ENCODE measurements around the gene SHISA6. TPM values are rescaled to one million over a fixed set of nuclear protein-coding genes. Genes with fewer than 3 reads are reported as not detected.

The SHISA6 gene
- total and polyA plus RNA-seq, 2 donors (not counting 1 experiment from before 2014, with no cell fraction given), result not detected

- Histone ChIP-seq H3K27ac (ENCODE audit: low read length in 2 of 2) (no peak overlapping the region), H3K9me3 (ENCODE audit: control extremely low read depth in 1 of 3, control insufficient read depth in 2 of 3, insufficient read depth in 1 of 3, low read length in 2 of 3) (peaks cover 2 to 34% (median 4%) of the 10 kb centered on the region in 3 donors), H3K4me3 (ENCODE audit: control extremely low read depth in 1 of 5, extremely low read depth in 1 of 5, insufficient read depth in 1 of 5, low read depth in 2 of 5, low read length in 4 of 5) (no peak overlapping the region), H3K27me3 (replicated peaks in 1 of 4; ENCODE audit: control extremely low read depth in 1 of 4, control insufficient read depth in 3 of 4, insufficient read depth in 4 of 4, low read length in 3 of 4) (no peaks in the 10 kb centered on the region), H3K36me3 (replicated peaks in 1 of 2; ENCODE audit: control extremely low read depth in 1 of 2, control insufficient read depth in 1 of 2, extremely low read depth in 1 of 2, insufficient read depth in 2 of 2, low read length in 1 of 2) (no peaks in the 10 kb centered on the region), H3K9ac (ENCODE audit: low read length) (no peak overlapping the region), H4K20me1 (ENCODE audit: control insufficient read depth, insufficient read depth, low read length, poor library complexity, severe bottlenecking) (no peaks in the 10 kb centered on the region), H2AFZ (ENCODE audit: insufficient read depth, low read depth, low read length, poor library complexity, severe bottlenecking) (no peak overlapping the region), H3K4me2 (replicated peaks; ENCODE audit: low read depth, low read length, poor library complexity, severe bottlenecking) (no peak overlapping the region), H3K4me1 (ENCODE audit: control insufficient read depth in 2 of 2, insufficient read depth in 2 of 2, low read length in 2 of 2) (no peaks in the 10 kb centered on the region), H3K79me2 (ENCODE audit: control insufficient read depth, insufficient read depth, low read length) (no peaks in the 10 kb centered on the region)
- intact Hi-C loops (cut with micrococcal nuclease), result no loop called here
- peaks cover 6% of the 10 kb centered on the region for H3K9me3 Mint-ChIP-seq (ENCODE audit: insufficient read depth)
- CTCF ChIA-PET, result no interaction called here
- no peak for TF ChIP-seq EZH2 (IDR thresholded peaks at IDR 0.05; ENCODE audit: borderline replicate concordance, insufficient read depth, low read depth, low read length, poor library complexity, severe bottlenecking)
- no peak for TF ChIP-seq CTCF (IDR thresholded peaks at IDR 0.05)
- no peaks in the 10 kb centered on the region for H3K4me1 Mint-ChIP-seq
- POLR2A ChIA-PET, result no interaction called here
- WGBS (ENCODE audit: insufficient coverage), result 93% methylated on average over 7 of the region's 7 CpGs
- H3K4me3 Mint-ChIP-seq, result no peak overlapping the region
- H3K27me3 Mint-ChIP-seq, result no peaks in the 10 kb centered on the region
- H3K27ac Mint-ChIP-seq, result no peak overlapping the region
- DNase-seq (no peak), ATAC-seq (ENCODE audit: low read depth) (no peak)
These were observed 28.2 kb downstream of the SHISA6 start for GRCh38 chr17:11269210-11269609.

- H3K27me3 ChIP-seq (replicated peaks in 1 of 4; ENCODE audit: control extremely low read depth in 1 of 4, control insufficient read depth in 3 of 4, insufficient read depth in 4 of 4, low read length in 3 of 4), result no peaks in the 10 kb centered on the region
- no peaks in the 10 kb centered on the region for H3K4me1 Mint-ChIP-seq
- peaks cover 0 to 36% (median 0%) of the 10 kb centered on the region in 3 donors for H3K9me3 ChIP-seq (ENCODE audit: control extremely low read depth in 1 of 3, control insufficient read depth in 2 of 3, insufficient read depth in 1 of 3, low read length in 2 of 3)
- ChIA-PET POLR2A (no interaction called here), CTCF (no interaction called here)
- no peak overlapping the region for H3K27ac ChIP-seq (ENCODE audit: low read length in 2 of 2)
- H3K4me1 ChIP-seq (ENCODE audit: control insufficient read depth in 2 of 2, insufficient read depth in 2 of 2, low read length in 2 of 2), result no peaks in the 10 kb centered on the region
- no peaks in the 10 kb centered on the region for H3K79me2 ChIP-seq (ENCODE audit: control insufficient read depth, insufficient read depth, low read length)
- 86% methylated on average over 7 of the region's 8 CpGs for WGBS (ENCODE audit: insufficient coverage)
- no peak overlapping the region for H3K27ac Mint-ChIP-seq
- no peaks in the 10 kb centered on the region for H3K36me3 ChIP-seq (replicated peaks in 1 of 2; ENCODE audit: control extremely low read depth in 1 of 2, control insufficient read depth in 1 of 2, extremely low read depth in 1 of 2, insufficient read depth in 2 of 2, low read length in 1 of 2)
- no peaks in the 10 kb centered on the region for H3K27me3 Mint-ChIP-seq
- no peak overlapping the region for H3K4me3 Mint-ChIP-seq
- H3K9me3 Mint-ChIP-seq (ENCODE audit: insufficient read depth), result peaks cover 4% of the 10 kb centered on the region
- no peak overlapping the region for H3K4me2 ChIP-seq (replicated peaks; ENCODE audit: low read depth, low read length, poor library complexity, severe bottlenecking)
- H4K20me1 ChIP-seq (ENCODE audit: control insufficient read depth, insufficient read depth, low read length, poor library complexity, severe bottlenecking), result no peaks in the 10 kb centered on the region
- no peak overlapping the region for H3K4me3 ChIP-seq (ENCODE audit: control extremely low read depth in 1 of 5, extremely low read depth in 1 of 5, insufficient read depth in 1 of 5, low read depth in 2 of 5, low read length in 4 of 5)
- no peak for TF ChIP-seq EZH2 (IDR thresholded peaks at IDR 0.05; ENCODE audit: borderline replicate concordance, insufficient read depth, low read depth, low read length, poor library complexity, severe bottlenecking)
- TF ChIP-seq CTCF (IDR thresholded peaks at IDR 0.05), result no peak
- intact Hi-C loops (cut with micrococcal nuclease), result no loop called here
- no peak overlapping the region for H3K9ac ChIP-seq (ENCODE audit: low read length)
- no peak for ATAC-seq (ENCODE audit: low read depth)
- no peak for DNase-seq
- no peak overlapping the region for H2AFZ ChIP-seq (ENCODE audit: insufficient read depth, low read depth, low read length, poor library complexity, severe bottlenecking)
These were observed 31.2 kb downstream of the SHISA6 start for GRCh38 chr17:11272191-11272590.

All from B cell (primary cell).